Cardiac fibroblast (primary cell): Measurements from ENCODE around the gene ELP5.

Experiments
- DNase-seq, 2 donors: peaks; one replicate each; pipeline versions ENCODE4 v3.0.0 to v3.0.0-alpha.2; 2010; ENCODE audit warnings: low read depth in 2 of 2
- H3K4me3 ChIP-seq, 2 donors: replicated peaks in 1 of 2; 1 replicate in 1 of 2; 2 replicates in 1 of 2; pipeline ENCODE4 v1.5.1; 2011; ENCODE audit warnings: low read depth in 2 of 2, low read length in 2 of 2, mild to moderate bottlenecking in 2 of 2, moderate library complexity in 1 of 2
- CTCF ChIP-seq: IDR thresholded peaks from one replicate; pipeline ENCODE4 v1.5.1; 2011; ENCODE audit warnings: low read depth, mild to moderate bottlenecking, low read length, inconsistent platforms

Gene ELP5

GRCh38 chr17:7215652-7216180, 36.3 kb upstream of the ELP5 start:
- H3K4me3 ChIP-seq = peak overlapping the region; percentile 61 to 76
- no peak for TF ChIP-seq CTCF
- no peak for DNase-seq

- DNase-seq = no peak
- TF ChIP-seq CTCF = no peak
- peak overlapping the region; percentile 61 to 76 for H3K4me3 ChIP-seq
Measured at GRCh38 chr17:7216242-7217112, 35.5 kb upstream of the ELP5 start.

GRCh38 chr17:7217113-7217987, 34.7 kb upstream of the ELP5 start:
- TF ChIP-seq CTCF = no peak
- DNase-seq = peak; percentile 81 to 89

GRCh38 chr17:7218166-7218565, 33.8 kb upstream of the ELP5 start:
- peak overlapping the region in 1 of 2 donors; percentile 61 for H3K4me3 ChIP-seq
- TF ChIP-seq CTCF = no peak
- no peak for DNase-seq

More at GRCh38 chr17:7217113-7217987, 34.7 kb upstream of the ELP5 start:
- peak overlapping the region; percentile 61 to 76 for H3K4me3 ChIP-seq

GRCh38 chr17:7218758-7219157, 33.3 kb upstream of the ELP5 start:
- DNase-seq = no peak
- no peak overlapping the region for H3K4me3 ChIP-seq

More at GRCh38 chr17:7218758-7219157, 33.3 kb upstream of the ELP5 start:
- TF ChIP-seq CTCF = no peak
